HG03135 (cell line): Measurements from ENCODE around the gene TTC7B.

Experiments
- ATAC-seq: cut with Tn5 transposase; IDR thresholded peaks from one replicate; pipeline ENCODE4 v1.9.1; 2021; ENCODE audit warnings: mild to moderate bottlenecking, moderate library complexity; ENCODE audit not compliant: unreplicated experiment

TTC7B gene

DNA sequence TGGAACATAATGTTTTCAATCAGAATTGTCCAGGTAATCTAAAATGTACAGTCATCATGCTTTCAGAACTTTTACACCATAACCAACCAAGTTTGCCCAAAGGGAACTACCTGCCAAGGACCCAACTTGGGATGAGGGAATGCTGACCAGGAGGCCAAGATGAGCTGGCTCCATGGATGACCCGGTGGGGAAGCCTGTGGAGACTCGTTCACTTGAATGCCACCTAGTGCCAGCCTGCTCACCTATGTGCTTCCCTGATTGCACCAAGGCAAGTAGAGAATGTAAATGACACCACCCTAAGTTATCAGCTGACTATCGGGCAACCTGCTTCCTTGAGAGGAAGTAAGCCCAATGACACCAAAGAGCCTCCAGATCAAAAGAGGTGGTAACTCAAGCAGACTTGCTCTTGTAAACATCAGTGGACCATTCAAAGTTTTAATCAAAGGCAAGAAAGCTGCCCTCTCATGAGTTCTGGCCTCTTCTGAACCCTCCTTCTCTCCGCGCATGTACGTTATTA lies 137.3 kb downstream of the TTC7B start:
- no peak for ATAC-seq

GRCh38 chr14:90678420-90678819 lies 137.8 kb downstream of the TTC7B start:
- ATAC-seq: no peak

DNA sequence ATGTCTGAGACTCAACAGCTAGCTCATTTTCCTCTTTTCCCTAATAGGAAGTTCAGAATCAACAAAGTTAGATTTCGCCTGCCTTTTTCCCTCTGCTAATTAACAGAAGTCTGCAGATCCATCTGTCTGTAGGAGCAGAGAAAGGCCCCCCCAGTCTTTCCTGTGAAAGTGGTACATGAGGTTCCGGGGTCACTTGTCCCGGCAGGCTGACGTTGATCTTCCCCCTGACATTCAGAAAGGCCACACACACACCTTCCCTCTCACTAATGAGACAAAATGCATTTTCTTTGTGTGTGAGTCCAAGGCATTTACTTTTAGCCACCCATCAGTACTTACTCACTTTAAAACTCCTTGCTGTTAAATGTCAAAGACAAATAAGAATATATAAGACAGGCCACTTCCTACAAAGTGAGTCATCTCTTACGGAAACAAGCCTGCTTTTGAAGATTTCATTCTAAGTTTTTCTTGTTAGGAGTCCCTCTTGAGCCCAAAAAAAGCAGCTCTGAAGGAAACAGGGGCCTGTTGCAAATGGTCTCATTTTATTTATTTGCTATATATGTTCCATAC lies 138.7 kb downstream of the TTC7B start:
- ATAC-seq: no peak

GRCh38 chr14:90676912-90677311 lies 139.3 kb downstream of the TTC7B start:
- ATAC-seq: no peak

- no peak for ATAC-seq
These were observed 139.9 kb downstream of the TTC7B start for GRCh38 chr14:90676356-90676755.

DNA sequence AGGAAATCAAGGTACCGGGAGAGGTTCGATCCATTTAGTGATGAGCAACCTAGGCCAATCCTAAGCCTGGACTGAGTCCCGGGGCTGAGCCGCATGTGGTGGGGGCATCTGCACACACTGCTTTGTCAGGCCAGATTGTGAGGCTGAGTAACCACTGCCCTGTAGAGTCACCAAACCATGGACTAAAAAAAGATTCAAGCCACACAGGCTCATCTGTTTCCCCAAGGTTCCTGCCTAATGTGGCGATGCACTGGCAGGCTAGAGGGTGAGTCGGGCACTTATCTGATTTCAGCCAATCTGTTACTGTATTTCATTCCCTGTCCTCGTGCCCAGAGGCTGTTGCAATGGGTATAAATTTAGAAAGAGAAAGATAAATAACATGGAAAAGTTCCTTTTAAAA lies 140.8 kb downstream of the TTC7B start:
- no peak for ATAC-seq

- no peak for ATAC-seq
These were observed 141.5 kb downstream of the TTC7B start for GRCh38 chr14:90674716-90675115.

- no peak for ATAC-seq
These were observed 142.1 kb downstream of the TTC7B start for GRCh38 chr14:90674043-90674670.

DNA sequence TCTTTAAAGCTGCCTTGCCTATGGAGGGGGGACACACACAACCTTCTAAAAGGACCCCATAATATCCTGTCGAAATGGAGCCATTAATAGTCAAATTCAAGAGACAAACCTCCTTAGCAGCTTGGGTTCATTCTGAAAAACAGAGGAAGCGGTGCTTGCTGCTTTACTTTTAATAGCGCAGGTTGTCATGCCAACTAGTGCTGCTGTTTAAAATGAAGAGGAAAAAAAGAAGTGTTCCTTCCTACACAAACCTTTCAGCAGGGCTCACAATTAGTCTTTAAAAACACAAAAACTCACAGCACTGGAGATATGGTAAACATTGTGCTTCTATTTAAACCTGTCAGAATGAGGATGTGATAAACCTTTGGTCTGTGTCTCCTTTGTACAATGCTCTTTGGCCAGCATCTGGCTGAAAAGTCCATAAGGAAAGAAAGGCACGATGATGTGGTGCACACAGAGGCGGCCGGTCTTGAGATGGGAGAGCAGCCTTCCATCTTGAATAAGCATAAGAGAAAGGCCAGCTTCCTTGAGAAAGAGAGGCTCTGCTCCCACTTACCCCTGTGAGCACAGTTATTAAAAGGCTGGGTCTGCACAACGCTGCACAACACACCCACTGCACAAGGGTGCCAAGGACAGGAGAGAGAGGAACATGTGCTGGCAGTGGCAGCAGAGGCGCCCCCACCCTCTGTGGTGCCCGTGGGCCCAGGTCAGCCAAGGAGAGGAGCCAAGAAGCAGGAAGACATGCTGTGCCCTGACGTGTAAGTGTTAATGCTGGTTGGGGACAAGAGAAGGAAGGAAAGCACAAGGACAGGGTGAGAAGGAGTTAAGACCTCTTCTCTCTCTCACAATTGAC lies 144.6 kb downstream of the TTC7B start:
- ATAC-seq: no peak

DNA sequence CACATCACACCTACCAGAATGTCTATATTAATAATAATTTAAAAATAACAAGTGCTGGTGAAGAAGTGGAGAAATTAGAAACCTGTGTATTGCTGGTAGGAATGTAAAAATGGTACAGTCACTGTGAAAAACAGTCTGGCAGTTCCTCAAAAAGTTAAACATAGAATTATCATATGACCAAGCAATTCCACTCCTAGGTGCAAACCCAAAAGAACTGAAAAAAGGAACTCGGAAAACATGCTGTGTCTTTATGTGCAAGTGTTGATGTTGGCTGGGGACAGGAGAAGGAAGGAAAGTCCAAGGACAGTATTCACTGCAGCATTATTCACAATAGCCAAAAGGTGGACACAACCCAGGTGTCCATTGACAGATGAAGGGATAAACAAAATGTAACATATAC lies 146.5 kb downstream of the TTC7B start:
- ATAC-seq: no peak

GRCh38 chr14:90666571-90666970 lies 149.7 kb downstream of the TTC7B start:
- ATAC-seq: no peak

GRCh38 chr14:90665321-90666000 lies 150.8 kb downstream of the TTC7B start:
- no peak for ATAC-seq

GRCh38 chr14:90664911-90665310 lies 151.3 kb downstream of the TTC7B start:
- no peak for ATAC-seq

GRCh38 chr14:90663680-90664079 lies 152.6 kb downstream of the TTC7B start:
- ATAC-seq: no peak

DNA sequence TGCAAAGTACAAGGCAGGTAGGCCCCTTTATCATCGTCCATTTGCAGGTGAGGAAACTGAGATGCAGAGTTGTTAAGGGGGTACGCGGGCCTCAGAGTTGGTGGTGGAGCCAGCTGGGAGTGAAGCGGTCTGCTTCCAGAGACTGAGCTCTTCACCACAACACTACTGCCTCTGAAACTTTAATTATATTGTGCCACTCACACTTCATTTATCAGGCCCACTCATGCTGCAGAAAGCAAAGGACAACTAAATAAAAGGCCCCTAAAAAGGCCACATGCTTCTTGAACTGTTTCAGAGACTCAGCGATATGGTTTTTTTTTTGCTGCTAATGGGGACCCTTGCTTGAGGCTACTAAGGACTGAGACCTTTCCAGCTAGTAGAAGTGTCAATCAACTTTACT lies 153.1 kb downstream of the TTC7B start:
- ATAC-seq: no peak

- ATAC-seq: no peak
These were observed 154.4 kb downstream of the TTC7B start for GRCh38 chr14:90661866-90662265.

DNA sequence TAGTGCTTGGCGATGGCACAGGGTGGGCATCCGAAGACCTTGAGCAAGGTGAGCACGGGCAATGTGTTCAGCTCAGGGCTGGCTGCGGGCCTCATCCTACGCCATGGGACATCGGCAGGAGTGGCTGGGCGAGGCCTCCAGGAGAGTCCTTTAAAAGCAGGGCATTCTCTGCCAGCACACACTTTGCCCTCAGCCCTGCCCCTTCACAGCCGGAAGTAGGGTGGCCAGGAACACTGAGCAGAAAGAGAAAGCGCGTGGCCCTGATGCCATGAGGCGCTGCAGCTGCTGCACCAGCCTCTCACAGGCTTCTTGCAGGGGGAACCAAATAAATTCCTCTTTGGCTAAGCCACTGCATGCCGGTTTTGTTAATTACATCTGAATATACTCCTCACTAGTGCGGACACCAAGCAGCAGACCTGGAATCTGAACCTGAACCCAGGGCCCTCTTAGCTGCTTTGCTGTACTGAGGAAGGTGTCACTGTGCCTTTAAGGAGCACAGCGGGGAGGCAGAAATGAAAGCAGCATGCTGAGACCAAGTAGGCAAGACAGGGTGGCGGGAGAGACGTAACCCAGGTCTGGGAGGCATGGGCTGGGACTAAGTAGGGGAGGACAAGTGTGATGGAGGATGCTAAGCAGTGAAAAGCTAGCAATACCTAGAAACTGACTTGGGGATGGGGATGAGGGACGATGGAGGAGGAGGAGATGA lies 155.2 kb downstream of the TTC7B start:
- ATAC-seq: no peak

DNA sequence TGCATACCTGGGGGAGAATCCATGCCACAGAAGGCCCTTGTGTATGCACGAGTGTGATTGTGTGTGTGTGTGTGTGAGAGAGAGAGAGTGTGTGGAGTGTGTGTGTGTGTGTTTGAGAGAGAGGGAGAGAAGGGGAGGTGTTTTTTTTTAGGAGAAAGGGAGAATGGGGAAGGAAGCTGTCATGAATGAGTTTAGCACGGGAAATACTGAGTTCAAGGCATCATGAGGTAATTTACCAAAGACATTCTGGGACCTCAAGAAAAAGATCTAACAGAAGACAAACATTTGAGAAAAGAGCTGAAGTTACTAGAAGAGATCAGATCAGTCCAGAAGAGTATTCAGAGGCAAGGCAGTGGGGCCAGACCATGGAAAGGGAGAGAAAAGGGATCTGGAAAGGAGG lies 157.1 kb downstream of the TTC7B start:
- no peak for ATAC-seq

DNA sequence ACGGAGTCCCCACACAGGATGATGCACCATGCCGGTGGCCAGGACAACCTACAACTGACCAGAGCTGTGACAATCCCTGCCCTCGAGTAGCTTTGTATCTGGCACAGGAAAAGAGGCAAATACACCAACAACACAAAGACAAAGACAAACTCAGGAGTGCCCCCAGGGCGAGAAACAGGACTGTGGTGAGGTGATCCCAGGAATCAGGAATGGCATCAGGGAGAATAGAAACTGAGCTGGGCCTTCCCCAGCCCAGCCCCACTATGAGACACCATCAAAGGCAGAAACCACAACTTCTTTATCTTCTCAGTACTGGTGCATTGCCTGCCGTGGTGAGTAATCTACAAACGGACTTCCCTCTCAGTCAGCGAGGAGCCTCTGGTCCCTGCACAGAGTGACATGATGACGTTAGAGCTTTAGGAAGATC lies 157.7 kb downstream of the TTC7B start:
- ATAC-seq: no peak

DNA sequence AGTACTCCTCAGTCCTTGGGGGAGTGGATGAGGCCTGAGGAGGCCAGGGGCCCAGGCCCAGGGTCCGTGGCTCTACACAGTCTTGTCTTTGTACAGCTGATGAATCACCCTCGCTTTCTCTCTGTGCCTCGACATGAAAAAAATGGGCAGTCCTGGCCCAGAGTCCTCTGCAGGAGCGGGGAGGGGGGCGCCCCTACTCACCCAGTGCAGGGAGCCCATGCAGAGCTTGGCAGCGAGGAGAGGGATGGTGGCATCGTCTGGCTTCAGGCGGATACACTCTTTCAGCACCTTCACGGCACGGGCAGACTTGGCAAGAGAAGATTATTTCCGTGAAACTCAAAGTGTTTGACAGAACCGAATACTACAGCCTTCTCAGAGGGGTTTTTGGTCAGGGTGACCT lies 159.3 kb downstream of the TTC7B start:
- no peak for ATAC-seq

- ATAC-seq: no peak
These were observed 160.4 kb downstream of the TTC7B start for GRCh38 chr14:90655829-90656228.
